Measurements from ENCODE around the gene MYO18A.
"Not testable (repeated sequence)": the region's sequence is repeated elsewhere in the genome, so short reads cannot be mapped to it uniquely, and the experiment has no call there.

The MYO18A gene

GRCh38 chr17:29180034-29180787, at the start of gene MYO18A:
MYO18A (minus strand) TSS chr17:29180398; CDS start chr17:29166940, 13,458 bp downstream.
- DNase-seq (ENCODE audit: low read depth in 2 of 2): peak; percentile 30 to 68

GRCh38 chr17:29225396-29225795, 45.2 kb upstream of the MYO18A start:
- no peak for DNase-seq (ENCODE audit: low read depth in 2 of 2)

GRCh38 chr17:29221338-29221737, 41.1 kb upstream of the MYO18A start:
- DNase-seq (ENCODE audit: low read depth in 2 of 2): not testable (repeated sequence)

GRCh38 chr17:29219378-29220047, 39.3 kb upstream of the MYO18A start:
- peak; percentile 47 to 53 for DNase-seq (ENCODE audit: low read depth in 2 of 2)

- DNase-seq (ENCODE audit: low read depth in 2 of 2): no peak
These were observed 36.7 kb upstream of the MYO18A start for GRCh38 chr17:29216856-29217255.

GRCh38 chr17:29216181-29216580, 36.0 kb upstream of the MYO18A start:
- no peak for DNase-seq (ENCODE audit: low read depth in 2 of 2)

GRCh38 chr17:29215717-29216116, 35.5 kb upstream of the MYO18A start:
- no peak for DNase-seq (ENCODE audit: low read depth in 2 of 2)

- DNase-seq (ENCODE audit: low read depth in 2 of 2): no peak
These were observed 35.0 kb upstream of the MYO18A start for GRCh38 chr17:29215174-29215573.

GRCh38 chr17:29214215-29215146, 34.3 kb upstream of the MYO18A start:
- no peak for DNase-seq (ENCODE audit: low read depth in 2 of 2)

- DNase-seq (ENCODE audit: low read depth in 2 of 2): no peak
These were observed 32.5 kb upstream of the MYO18A start for GRCh38 chr17:29212681-29213121.

- DNase-seq (ENCODE audit: low read depth in 2 of 2): no peak
These were observed 32.0 kb upstream of the MYO18A start for GRCh38 chr17:29212094-29212631.

- no peak for DNase-seq (ENCODE audit: low read depth in 2 of 2)
These were observed 30.7 kb upstream of the MYO18A start for GRCh38 chr17:29210879-29211278.

GRCh38 chr17:29209073-29209472, 28.9 kb upstream of the MYO18A start:
- no peak for DNase-seq (ENCODE audit: low read depth in 2 of 2)

- no peak for DNase-seq (ENCODE audit: low read depth in 2 of 2)
These were observed 27.8 kb upstream of the MYO18A start for GRCh38 chr17:29207975-29208374.

- DNase-seq (ENCODE audit: low read depth in 2 of 2): no peak
These were observed 24.8 kb upstream of the MYO18A start for GRCh38 chr17:29205047-29205446.

- DNase-seq (ENCODE audit: low read depth in 2 of 2): not testable (repeated sequence)
These were observed 24.0 kb upstream of the MYO18A start for GRCh38 chr17:29204068-29204804.

- DNase-seq (ENCODE audit: low read depth in 2 of 2): no peak
These were observed 17.5 kb upstream of the MYO18A start for GRCh38 chr17:29197516-29198272.

- DNase-seq (ENCODE audit: low read depth in 2 of 2): no peak
These were observed 16.7 kb upstream of the MYO18A start for GRCh38 chr17:29196769-29197515.

GRCh38 chr17:29195465-29196081, 15.4 kb upstream of the MYO18A start:
- DNase-seq (ENCODE audit: low read depth in 2 of 2): no peak
